ENCODE data around the gene AMD1. TPM values are rescaled to one million over a fixed set of nuclear protein-coding genes. Genes with fewer than 3 reads are reported as not detected.
"Not testable (repeated sequence)": the region's sequence is repeated elsewhere in the genome, so short reads cannot be mapped to it uniquely, and the experiment has no call there.

Gene AMD1
- total RNA-seq, 1 donor from 2014 or later: 84.3 TPM

GRCh38 chr6:110898111-110898510 is 23.5 kb downstream of the AMD1 start:
- peaks cover under 1% of the 10 kb centered on the region for H3K9me3 Mint-ChIP-seq

GRCh38 chr6:110900028-110900598 is 25.5 kb downstream of the AMD1 start:
- H3K9me3 Mint-ChIP-seq: peaks cover 4% of the 10 kb centered on the region
- H3K4me1 Mint-ChIP-seq (ENCODE audit: unreplicated experiment): no peaks in the 10 kb centered on the region
- no peak overlapping the region for H3K27ac Mint-ChIP-seq
- H3K4me3 Mint-ChIP-seq: no peak overlapping the region
- TF ChIP-seq CTCF (conservative IDR thresholded peaks at IDR 0.05): no peak
- H3K27me3 Mint-ChIP-seq: no peaks in the 10 kb centered on the region
- no peak for DNase-seq (ENCODE audit: extremely low spot score, unreplicated experiment)
- H3K36me3 Mint-ChIP-seq: peaks cover 44% of the 10 kb centered on the region

More at GRCh38 chr6:110898111-110898510, 23.5 kb downstream of the AMD1 start:
- H3K36me3 Mint-ChIP-seq: peaks cover 51% of the 10 kb centered on the region
- H3K27me3 Mint-ChIP-seq: no peaks in the 10 kb centered on the region
- DNase-seq (ENCODE audit: extremely low spot score, unreplicated experiment): no peak
- H3K4me3 Mint-ChIP-seq: no peak overlapping the region
- no peak for TF ChIP-seq CTCF (conservative IDR thresholded peaks at IDR 0.05)
- H3K4me1 Mint-ChIP-seq (ENCODE audit: unreplicated experiment): no peaks in the 10 kb centered on the region
- no peak overlapping the region for H3K27ac Mint-ChIP-seq

GRCh38 chr6:110901601-110902000 is 27.0 kb downstream of the AMD1 start:
- H3K4me1 Mint-ChIP-seq (ENCODE audit: unreplicated experiment); H3K4me3 Mint-ChIP-seq; DNase-seq (ENCODE audit: extremely low spot score, unreplicated experiment); H3K27ac Mint-ChIP-seq; H3K27me3 Mint-ChIP-seq: not testable (repeated sequence)
- H3K36me3 Mint-ChIP-seq: peaks cover 36% of the 10 kb centered on the region
- peaks cover 10% of the 10 kb centered on the region for H3K9me3 Mint-ChIP-seq

- no peaks in the 10 kb centered on the region for H3K27me3 Mint-ChIP-seq
- TF ChIP-seq CTCF (conservative IDR thresholded peaks at IDR 0.05): no peak
- peaks cover 13% of the 10 kb centered on the region for H3K9me3 Mint-ChIP-seq
- DNase-seq (ENCODE audit: extremely low spot score, unreplicated experiment): no peak
- H3K36me3 Mint-ChIP-seq: peaks cover 34% of the 10 kb centered on the region
- no peak overlapping the region for H3K27ac Mint-ChIP-seq
- no peaks in the 10 kb centered on the region for H3K4me1 Mint-ChIP-seq (ENCODE audit: unreplicated experiment)
- no peak overlapping the region for H3K4me3 Mint-ChIP-seq
These were observed 27.5 kb downstream of the AMD1 start for GRCh38 chr6:110902091-110902490.

- Mint-ChIP-seq H3K36me3 (peaks cover 14% of the 10 kb centered on the region), H3K9me3 (peaks cover 19% of the 10 kb centered on the region)
- H3K4me3 Mint-ChIP-seq; DNase-seq (ENCODE audit: extremely low spot score, unreplicated experiment); H3K27ac Mint-ChIP-seq; H3K4me1 Mint-ChIP-seq (ENCODE audit: unreplicated experiment); H3K27me3 Mint-ChIP-seq: not testable (repeated sequence)
These were observed 31.7 kb downstream of the AMD1 start for GRCh38 chr6:110906273-110906672.

- H3K36me3 Mint-ChIP-seq: no peaks in the 10 kb centered on the region
- no peak for DNase-seq (ENCODE audit: extremely low spot score, unreplicated experiment)
- no peaks in the 10 kb centered on the region for H3K4me1 Mint-ChIP-seq (ENCODE audit: unreplicated experiment)
- no peak for TF ChIP-seq CTCF (conservative IDR thresholded peaks at IDR 0.05)
- no peak overlapping the region for H3K4me3 Mint-ChIP-seq
- H3K27ac Mint-ChIP-seq: no peak overlapping the region
- H3K9me3 Mint-ChIP-seq: no peaks in the 10 kb centered on the region
- no peaks in the 10 kb centered on the region for H3K27me3 Mint-ChIP-seq
These were observed 56.2 kb downstream of the AMD1 start for GRCh38 chr6:110930781-110931180.

- Mint-ChIP-seq H3K27ac (no peak overlapping the region), H3K9me3 (no peaks in the 10 kb centered on the region), H3K36me3 (no peaks in the 10 kb centered on the region), H3K27me3 (no peaks in the 10 kb centered on the region), H3K4me1 (ENCODE audit: unreplicated experiment) (no peaks in the 10 kb centered on the region), H3K4me3 (no peak overlapping the region)
- DNase-seq (ENCODE audit: extremely low spot score, unreplicated experiment): no peak
- no peak for TF ChIP-seq CTCF (conservative IDR thresholded peaks at IDR 0.05)
These were observed 59.3 kb downstream of the AMD1 start for GRCh38 chr6:110933912-110934311.
